ENCODE data around the gene COX14.
"Not testable (repeated sequence)": the region's sequence is repeated elsewhere in the genome, so short reads cannot be mapped to it uniquely, and the experiment has no call there.

The COX14 gene

DNA sequence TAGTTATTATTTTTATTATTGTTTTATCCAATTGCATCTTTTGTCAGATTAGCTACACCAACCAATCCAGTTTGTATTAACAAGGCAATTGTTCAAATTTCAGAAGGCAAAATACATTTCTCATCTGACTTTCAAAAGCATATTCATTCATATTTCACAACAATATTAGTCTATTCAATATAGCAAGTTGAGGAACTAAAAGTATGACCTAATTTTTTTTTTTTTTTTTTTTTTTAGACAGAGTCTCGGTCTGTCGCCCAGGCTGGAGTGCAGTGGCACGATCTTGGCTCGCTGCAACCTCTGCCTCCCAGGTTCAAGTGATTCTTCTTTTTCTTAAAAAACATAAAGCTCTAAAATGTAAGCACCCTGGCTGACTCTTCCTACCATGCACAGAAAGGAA, 17.3 kb downstream of the COX14 start:
- DNase-seq (ENCODE audit: low read depth): no peak
- no peak overlapping the region for H3K4me3 ChIP-seq (ENCODE audit: low read depth, low read length)
- TF ChIP-seq, protein P1, sequence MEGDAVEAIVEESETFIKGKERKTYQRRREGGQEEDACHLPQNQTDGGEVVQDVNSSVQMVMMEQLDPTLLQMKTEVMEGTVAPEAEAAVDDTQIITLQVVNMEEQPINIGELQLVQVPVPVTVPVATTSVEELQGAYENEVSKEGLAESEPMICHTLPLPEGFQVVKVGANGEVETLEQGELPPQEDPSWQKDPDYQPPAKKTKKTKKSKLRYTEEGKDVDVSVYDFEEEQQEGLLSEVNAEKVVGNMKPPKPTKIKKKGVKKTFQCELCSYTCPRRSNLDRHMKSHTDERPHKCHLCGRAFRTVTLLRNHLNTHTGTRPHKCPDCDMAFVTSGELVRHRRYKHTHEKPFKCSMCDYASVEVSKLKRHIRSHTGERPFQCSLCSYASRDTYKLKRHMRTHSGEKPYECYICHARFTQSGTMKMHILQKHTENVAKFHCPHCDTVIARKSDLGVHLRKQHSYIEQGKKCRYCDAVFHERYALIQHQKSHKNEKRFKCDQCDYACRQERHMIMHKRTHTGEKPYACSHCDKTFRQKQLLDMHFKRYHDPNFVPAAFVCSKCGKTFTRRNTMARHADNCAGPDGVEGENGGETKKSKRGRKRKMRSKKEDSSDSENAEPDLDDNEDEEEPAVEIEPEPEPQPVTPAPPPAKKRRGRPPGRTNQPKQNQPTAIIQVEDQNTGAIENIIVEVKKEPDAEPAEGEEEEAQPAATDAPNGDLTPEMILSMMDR (IDR thresholded peaks at IDR 0.05; ENCODE audit: control insufficient read depth, extremely low read depth, insufficient read depth): no peak

DNA sequence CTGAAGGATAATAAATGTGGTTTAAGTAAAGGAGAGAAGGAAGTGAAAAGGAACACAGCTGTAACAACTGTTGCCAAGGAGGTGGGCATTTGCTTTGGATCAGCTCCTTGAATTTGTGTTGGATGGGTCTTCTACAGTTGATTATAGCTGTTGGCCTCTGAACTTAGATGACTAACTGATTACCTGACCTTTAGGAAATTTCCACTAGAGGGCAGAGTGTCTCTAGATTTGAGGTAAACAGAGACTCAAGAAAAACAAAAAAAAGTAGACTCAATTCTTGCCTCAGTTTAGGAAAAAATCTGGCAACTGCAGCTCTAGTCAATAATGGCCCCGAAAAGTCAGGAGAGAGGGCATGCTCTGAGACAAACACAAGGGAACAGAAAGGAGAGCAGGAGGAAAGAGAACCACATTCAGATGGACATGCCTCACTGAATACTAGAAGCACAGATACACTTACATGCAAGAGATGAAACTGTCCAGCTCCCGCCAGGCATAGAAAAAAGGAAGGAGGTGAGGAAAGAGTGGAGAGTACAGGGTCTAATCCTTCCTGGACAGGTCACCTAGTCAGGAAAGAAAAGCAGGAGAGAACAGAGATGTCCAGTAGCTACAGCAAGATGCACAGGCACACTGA, 20.6 kb downstream of the COX14 start:
- DNase-seq (ENCODE audit: low read depth): no peak
- no peak overlapping the region for H3K4me3 ChIP-seq (ENCODE audit: low read depth, low read length)
- TF ChIP-seq, protein P1 (IDR thresholded peaks at IDR 0.05; ENCODE audit: control insufficient read depth, extremely low read depth, insufficient read depth): peak; percentile 37

DNA sequence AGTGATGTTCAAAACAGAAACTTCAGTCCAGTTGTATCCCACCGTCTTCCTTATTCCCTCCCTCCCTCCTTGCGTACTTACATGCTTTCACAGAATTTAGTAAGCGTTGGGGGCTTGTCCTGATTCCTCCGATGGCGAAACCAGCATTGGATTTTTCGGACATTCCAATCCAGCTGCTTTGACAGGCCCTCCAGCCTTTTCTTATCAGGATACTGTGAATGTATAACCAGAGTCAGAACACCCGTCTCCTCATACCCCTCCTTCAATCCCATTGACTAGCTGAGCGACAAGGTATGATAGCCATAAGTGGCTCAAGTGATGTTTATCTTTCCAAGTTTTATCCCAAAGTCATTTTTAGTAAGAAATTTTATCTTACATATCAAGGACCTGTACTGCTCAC, 31.0 kb downstream of the COX14 start:
- TF ChIP-seq, protein P1 (IDR thresholded peaks at IDR 0.05; ENCODE audit: control insufficient read depth, extremely low read depth, insufficient read depth): no peak
- no peak overlapping the region for H3K4me3 ChIP-seq (ENCODE audit: low read depth, low read length)
- no peak for DNase-seq (ENCODE audit: low read depth)

DNA sequence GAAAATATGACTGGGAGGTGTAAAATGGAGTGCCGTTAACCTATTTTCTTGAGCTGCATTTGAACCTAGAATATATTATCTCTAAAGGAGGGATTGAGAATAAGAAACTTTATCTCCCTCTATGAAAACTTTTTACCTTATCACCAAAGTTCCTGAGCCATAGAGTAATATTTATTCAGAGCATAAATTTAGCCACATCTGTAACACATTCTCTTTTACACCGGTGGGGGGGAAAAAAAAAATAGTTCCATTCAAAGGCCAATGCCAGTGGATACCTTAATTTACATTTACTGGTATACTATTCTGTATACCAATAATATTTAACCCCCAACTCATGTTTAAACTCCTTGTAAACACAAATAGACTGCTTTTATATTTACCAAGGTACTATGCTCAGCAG, 33.4 kb downstream of the COX14 start:
- TF ChIP-seq, protein P1 (IDR thresholded peaks at IDR 0.05; ENCODE audit: control insufficient read depth, extremely low read depth, insufficient read depth): no peak
- no peak for DNase-seq (ENCODE audit: low read depth)
- no peak overlapping the region for H3K4me3 ChIP-seq (ENCODE audit: low read depth, low read length)

DNA sequence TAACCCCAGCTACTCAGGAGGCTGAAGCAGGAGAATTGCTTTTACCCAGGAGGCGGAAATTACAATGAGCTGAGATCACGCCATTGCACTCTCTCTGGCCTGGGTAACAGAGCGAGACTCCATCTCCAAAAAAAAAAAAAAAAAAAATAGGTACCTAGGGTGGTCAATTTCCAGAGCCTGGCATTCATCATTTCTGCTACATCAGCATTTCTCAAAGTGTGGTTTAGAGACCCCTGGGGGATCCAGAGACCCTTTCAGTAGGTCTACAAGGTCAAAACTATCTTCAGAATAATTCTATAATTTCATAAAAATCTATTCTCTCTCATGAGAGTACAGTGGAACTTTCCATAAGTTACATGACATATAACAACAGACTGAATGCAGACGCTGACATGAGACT, 35.2 kb downstream of the COX14 start:
- TF ChIP-seq, protein P1 (IDR thresholded peaks at IDR 0.05; ENCODE audit: control insufficient read depth, extremely low read depth, insufficient read depth): no peak
- H3K4me3 ChIP-seq (ENCODE audit: low read depth, low read length): no peak overlapping the region
- DNase-seq (ENCODE audit: low read depth): no peak

DNA sequence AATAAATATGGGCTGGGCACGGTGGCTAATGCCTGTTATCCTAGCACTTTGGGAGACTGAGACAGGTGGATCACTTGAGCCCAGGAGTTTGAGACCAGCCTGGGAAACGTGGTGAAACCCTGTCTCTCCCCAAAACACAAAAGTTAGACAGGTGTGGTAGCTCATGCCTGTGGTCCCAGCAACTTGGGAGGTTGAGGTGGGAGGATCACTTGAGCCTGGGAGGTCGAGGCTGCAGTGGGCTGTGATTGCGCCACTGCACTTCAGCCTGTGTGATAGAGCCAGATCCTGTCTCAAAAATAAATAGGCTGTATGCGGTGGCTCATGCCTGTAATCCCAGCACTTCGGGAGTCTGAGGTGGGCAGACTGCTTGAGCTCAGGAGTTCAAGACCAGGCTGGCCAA, 36.0 kb downstream of the COX14 start:
- DNase-seq (ENCODE audit: low read depth); H3K4me3 ChIP-seq (ENCODE audit: low read depth, low read length): not testable (repeated sequence)

DNA sequence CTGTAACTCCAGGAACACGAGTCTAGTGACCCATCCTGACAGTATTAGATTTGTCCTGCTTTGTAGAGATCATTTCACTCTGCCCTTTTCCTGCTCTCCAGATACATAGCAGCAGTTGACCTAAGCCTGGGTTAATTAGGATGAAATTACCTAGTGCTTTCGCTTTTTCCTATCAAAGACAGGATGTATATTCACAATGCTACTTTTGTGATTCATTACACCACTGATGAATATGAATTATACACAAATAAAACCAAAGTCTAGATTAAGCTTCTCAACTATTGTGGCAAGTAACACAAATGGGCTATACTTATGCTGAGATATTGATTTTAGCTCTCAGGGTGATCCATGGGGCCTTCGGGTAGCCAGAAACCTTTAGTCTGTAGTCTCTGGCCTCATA, 37.3 kb downstream of the COX14 start:
- TF ChIP-seq, protein P1 (IDR thresholded peaks at IDR 0.05; ENCODE audit: control insufficient read depth, extremely low read depth, insufficient read depth): no peak
- DNase-seq (ENCODE audit: low read depth): no peak
- H3K4me3 ChIP-seq (ENCODE audit: low read depth, low read length): no peak overlapping the region
